GM12873 (cell line): ENCODE results near the gene DIP2A.
A peak's percentile ranks its signal among the peaks of the same experiment; 100 is the strongest.

ENCODE experiments used
- TF ChIP-seq, protein P1 (sequence below): IDR thresholded peaks from 2 replicates; pipeline ENCODE4 v1.5.1; 2012; ENCODE audit warnings: low read depth, mild to moderate bottlenecking, moderate library complexity, low read length, control low read depth; ENCODE audit not compliant: insufficient read depth; ENCODE audit errors: missing control alignments

DIP2A gene

GRCh38 chr21:46414965-46415275 is 43.8 kb upstream of the DIP2A start:
- TF ChIP-seq, protein P1, sequence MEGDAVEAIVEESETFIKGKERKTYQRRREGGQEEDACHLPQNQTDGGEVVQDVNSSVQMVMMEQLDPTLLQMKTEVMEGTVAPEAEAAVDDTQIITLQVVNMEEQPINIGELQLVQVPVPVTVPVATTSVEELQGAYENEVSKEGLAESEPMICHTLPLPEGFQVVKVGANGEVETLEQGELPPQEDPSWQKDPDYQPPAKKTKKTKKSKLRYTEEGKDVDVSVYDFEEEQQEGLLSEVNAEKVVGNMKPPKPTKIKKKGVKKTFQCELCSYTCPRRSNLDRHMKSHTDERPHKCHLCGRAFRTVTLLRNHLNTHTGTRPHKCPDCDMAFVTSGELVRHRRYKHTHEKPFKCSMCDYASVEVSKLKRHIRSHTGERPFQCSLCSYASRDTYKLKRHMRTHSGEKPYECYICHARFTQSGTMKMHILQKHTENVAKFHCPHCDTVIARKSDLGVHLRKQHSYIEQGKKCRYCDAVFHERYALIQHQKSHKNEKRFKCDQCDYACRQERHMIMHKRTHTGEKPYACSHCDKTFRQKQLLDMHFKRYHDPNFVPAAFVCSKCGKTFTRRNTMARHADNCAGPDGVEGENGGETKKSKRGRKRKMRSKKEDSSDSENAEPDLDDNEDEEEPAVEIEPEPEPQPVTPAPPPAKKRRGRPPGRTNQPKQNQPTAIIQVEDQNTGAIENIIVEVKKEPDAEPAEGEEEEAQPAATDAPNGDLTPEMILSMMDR, result no peak

- TF ChIP-seq, protein P1, result no peak
Measured at GRCh38 chr21:46416551-46416950, 42.1 kb upstream of the DIP2A start.

GRCh38 chr21:46418265-46418946 is 40.3 kb upstream of the DIP2A start:
- TF ChIP-seq, protein P1, result no peak

DNA sequence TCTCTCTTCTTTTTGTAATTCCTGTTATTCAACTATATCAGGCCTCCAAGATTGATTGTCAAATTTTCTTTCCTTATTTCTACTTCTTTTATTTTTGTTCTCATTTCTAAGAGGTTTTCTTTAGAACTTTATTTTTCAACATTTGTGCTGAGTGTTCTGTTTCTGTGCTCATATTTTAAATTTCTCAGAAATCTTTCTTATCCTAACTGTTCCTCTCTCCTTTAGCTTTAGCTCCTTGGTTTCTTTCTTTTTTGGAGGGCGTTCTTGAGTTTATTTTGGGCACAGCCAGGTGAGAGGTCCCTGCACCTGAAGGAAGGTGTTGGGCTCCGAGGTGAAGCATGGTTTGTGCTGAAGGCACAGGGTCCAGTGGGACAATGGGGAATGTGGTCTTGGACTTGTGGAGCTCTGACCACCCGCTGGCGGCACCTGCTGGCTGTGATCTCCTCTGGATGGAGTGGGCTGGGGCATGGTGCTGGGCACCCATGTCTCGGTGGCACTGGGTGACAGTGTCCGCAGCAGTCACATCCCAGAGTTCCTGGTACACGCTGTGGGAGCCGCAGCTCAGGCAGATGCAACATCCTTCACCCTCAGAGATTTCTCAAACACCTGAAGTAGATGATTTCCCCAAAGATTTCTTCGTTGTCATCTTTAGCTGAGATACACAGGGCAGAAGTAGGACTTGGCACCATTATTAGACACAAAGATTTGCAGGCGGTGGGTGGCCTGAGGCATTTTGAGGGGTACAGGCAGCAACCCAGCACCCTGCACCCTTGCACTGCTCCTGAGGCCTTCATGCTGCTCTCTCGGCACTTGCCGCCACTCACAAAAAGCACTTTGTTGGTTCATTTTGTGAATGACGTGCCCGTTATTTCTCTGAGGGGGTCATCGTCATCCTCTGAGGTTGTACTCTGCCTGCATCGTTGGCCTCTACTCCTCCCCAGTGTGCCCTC is 38.2 kb upstream of the DIP2A start:
- TF ChIP-seq, protein P1, result no peak

DNA sequence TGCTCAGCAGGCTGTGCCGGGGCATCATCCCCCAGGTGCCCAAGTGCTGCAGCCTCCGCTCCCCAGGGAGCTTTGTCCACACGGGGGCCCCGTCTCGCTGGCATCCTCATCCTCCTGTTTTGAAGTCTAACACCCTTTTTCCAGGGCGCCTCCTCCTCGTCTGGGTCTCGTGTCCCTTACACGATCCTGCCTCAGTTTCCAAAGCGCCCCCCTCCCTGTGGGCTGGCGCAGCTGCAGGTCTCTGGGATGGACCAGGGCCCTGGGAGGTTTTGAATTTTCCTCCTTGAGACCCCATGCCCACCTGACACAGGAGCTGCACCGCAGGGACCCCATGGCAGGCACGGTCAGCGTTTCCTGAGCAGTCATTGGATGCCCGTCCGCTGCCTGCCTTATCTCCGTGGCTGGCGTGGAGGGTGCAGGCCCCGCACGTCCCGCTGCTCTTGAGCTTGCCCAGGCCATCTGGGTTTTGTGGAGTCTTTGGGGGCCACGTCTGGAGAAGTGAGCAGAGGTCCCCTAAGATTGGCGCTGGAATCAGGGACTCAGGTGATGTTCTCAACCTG is 37.4 kb upstream of the DIP2A start:
- TF ChIP-seq, protein P1, result peak; percentile 19

DNA sequence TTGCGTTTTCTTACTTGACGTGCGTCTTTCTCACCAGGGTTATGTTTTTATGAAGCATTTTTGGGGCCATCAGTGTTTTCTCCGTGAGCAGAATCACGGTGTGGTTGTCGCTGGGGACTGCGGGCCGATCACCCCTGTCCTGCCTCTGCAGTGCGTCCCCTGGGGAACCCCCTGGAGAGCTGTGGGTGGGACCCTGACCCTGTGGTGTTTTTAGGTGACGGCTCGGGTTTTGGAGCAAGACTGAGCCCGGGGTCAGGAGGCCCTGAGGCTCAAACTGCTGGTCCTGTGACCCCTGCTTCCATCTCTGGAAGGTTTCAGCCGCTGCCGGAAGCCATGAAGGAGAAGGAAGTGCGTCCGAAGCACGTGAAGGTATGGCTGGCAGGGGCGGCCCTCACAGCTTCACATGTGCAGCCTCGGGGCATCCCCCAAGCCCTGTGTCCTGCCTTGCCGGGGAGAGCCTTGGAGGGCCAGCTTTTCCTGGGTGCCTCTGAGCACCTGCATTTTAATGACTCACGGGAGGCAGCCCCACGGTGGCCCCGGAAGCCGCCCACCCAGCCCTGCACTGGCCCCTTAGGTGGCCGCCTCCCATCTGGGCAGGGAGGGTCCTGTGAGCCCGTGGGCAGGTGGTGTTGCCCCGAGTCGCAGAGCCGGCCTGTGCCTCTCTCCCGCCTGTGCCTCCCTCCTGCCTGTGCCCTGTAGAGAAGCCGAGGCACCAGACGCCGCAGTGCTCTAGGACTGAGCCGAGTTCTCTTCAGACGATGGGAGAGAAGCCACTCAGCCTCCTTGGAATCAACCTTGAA is 36.7 kb upstream of the DIP2A start:
- TF ChIP-seq, protein P1, result no peak
